Motor neuron (in vitro differentiated cells): ENCODE measurements around the gene SLC8A2. TPM values are rescaled to one million over a fixed set of nuclear protein-coding genes. Genes with fewer than 3 reads are reported as not detected.
"Not testable (repeated sequence)": the region's sequence is repeated elsewhere in the genome, so short reads cannot be mapped to it uniquely, and the experiment has no call there.

Source experiments
- ATAC-seq, 8 experiments: fragments of 200-7000 bp; cut with Tn5 transposase; replicated peaks in 6 of 8; 2 replicates each; pipeline ENCODE4 v1.8.0; 2021; ENCODE audit warnings: mild to moderate bottlenecking in 8 of 8, moderate library complexity in 8 of 8
- H3K27ac ChIP-seq, 2 donors: fragments of 250-450 bp; sonication (Bioruptor Pico); 2 replicates each; pipeline ENCODE4 v1.9.0; 2021; ENCODE audit warnings: antibody characterized with exemption in 2 of 2, mild to moderate bottlenecking in 2 of 2, moderate library complexity in 1 of 2
- H3K4me1 ChIP-seq, 2 donors: fragments of 250-450 bp; sonication (Bioruptor Pico); replicated peaks in 1 of 2; 2 replicates each; pipeline ENCODE4 v1.6.1; 2021; ENCODE audit warnings: antibody characterized with exemption in 2 of 2, mild to moderate bottlenecking in 2 of 2, moderate library complexity in 1 of 2
- H3K4me3 ChIP-seq, 5 donors: fragments of 250-450 bp; sonication (Bioruptor Pico); 2 replicates each; pipeline ENCODE4 v1.9.0; 2021; ENCODE audit warnings: antibody characterized with exemption in 5 of 5, mild to moderate bottlenecking in 5 of 5, moderate library complexity in 4 of 5
- WGBS, 10 experiments: fragments of 450-650 bp; shearing (Covaris generic); methylation state at CpG; one replicate each; pipeline ENCODE4 v1.0.0; 2022; 5-methylcytosine and 5-hydroxymethylcytosine counted together
- in situ Hi-C, 9 experiments: fragments of 400-800 bp; cut with MboI; loops; one replicate each; pipeline ENCODE4 v1.15.0; 2021; ENCODE audit warnings: low sequenced_read_pairs in 9 of 9, low pct_unique_long_range_greater_than_20kb in 2 of 9; ENCODE audit not compliant: unreplicated experiment in 9 of 9
- total RNA-seq, 8 experiments: library from RNA; unstranded; fragments of 300-600 nt; gene quantifications; 2 replicates each; pipeline versions ENCODE4 v1.2.3 to v1.2.4, GENCODE V29; 2022

The SLC8A2 gene
- total RNA-seq, 8 experiments from 2014 or later: 1.4 to 351 (median 9.7) TPM

- in situ Hi-C loops: loop anchor here in 3 of 9 experiments (10.0 to 25.0 kb wide), 2 partner anchors 112 to 120 kb away; no protein-coding TSS in a partner anchor
- Histone ChIP-seq H3K4me1 (peaks cover 5 to 13% of the 10 kb centered on the region in 2 donors), H3K4me3 (no peak overlapping the region), H3K27ac (no peak overlapping the region)
- ATAC-seq: peak in 7 of 8 experiments; percentile 28 to 80 (median 55)
- WGBS, 10 experiments: 62% methylated on average over 10 of the region's 47 CpGs; no CpG with 5 or more reads in 9 of the 10 experiments
Observed at GRCh38 chr19:47406711-47407416, 64.8 kb downstream of the SLC8A2 start.

- 80 to 100% (median 95%) methylated on average over 1 to 4 of the region's 5 CpGs; no CpG with 5 or more reads in 3 of the 10 experiments for WGBS, 10 experiments
- Histone ChIP-seq H3K27ac (no peak overlapping the region), H3K4me3 (no peak overlapping the region), H3K4me1 (peaks cover 2 to 10% of the 10 kb centered on the region in 2 donors)
- ATAC-seq: no peak
- in situ Hi-C loops: loop anchor here in 3 of 9 experiments (10.0 to 25.0 kb wide), 2 partner anchors 111 to 119 kb away; no protein-coding TSS in a partner anchor
Observed at GRCh38 chr19:47405854-47406417, 65.8 kb downstream of the SLC8A2 start.

GRCh38 chr19:47405197-47405550 lies 66.5 kb downstream of the SLC8A2 start:
- in situ Hi-C loops: loop anchor here in 3 of 9 experiments (10.0 to 25.0 kb wide), 2 partner anchors 110 to 118 kb away; no protein-coding TSS in a partner anchor
- H3K27ac ChIP-seq: no peak overlapping the region
- H3K4me3 ChIP-seq: no peak overlapping the region
- whole genome bisulfite sequencing, 10 experiments: 50 to 100% (median 92%) methylated on average over 1 to 3 of the region's 4 CpGs; no CpG with 5 or more reads in 2 of the 10 experiments
- H3K4me1 ChIP-seq: peaks cover 0 to 8% of the 10 kb centered on the region in 2 donors
- no peak for ATAC-seq

GRCh38 chr19:47404334-47405196 lies 67.1 kb downstream of the SLC8A2 start:
- ATAC-seq: no peak
- 80% methylated on average over 1 of the region's 9 CpGs; no CpG with 5 or more reads in 9 of the 10 experiments for WGBS, 10 experiments
- H3K4me3 ChIP-seq: no peak overlapping the region
- H3K4me1 ChIP-seq: peaks cover 0 to 8% of the 10 kb centered on the region in 2 donors
- no peak overlapping the region for H3K27ac ChIP-seq
- in situ Hi-C loops: loop anchor here in 3 of 9 experiments (10.0 to 25.0 kb wide), 2 partner anchors 110 to 117 kb away; no protein-coding TSS in a partner anchor

GRCh38 chr19:47402504-47402903 lies 69.2 kb downstream of the SLC8A2 start:
- H3K4me3 ChIP-seq: no peak overlapping the region
- in situ Hi-C loops: loop anchor here in 3 of 9 experiments (10.0 to 25.0 kb wide), 2 partner anchors 108 to 115 kb away; no protein-coding TSS in a partner anchor
- H3K27ac ChIP-seq: no peak overlapping the region
- 0 to 95% (median 73%) methylated on average over 1 to 10 of the region's 16 CpGs; no CpG with 5 or more reads in 2 of the 10 experiments for whole genome bisulfite sequencing, 10 experiments
- H3K4me1 ChIP-seq: peaks cover 2 to 8% of the 10 kb centered on the region in 2 donors
- ATAC-seq: no peak

- no peak overlapping the region for H3K27ac ChIP-seq
- 0 to 90% (median 72%) methylated on average over 1 to 19 of the region's 24 CpGs; no CpG with 5 or more reads in 5 of the 10 experiments for WGBS, 10 experiments
Observed at GRCh38 chr19:47398707-47399597, 72.7 kb downstream of the SLC8A2 start.

GRCh38 chr19:47391510-47392223 lies 80.0 kb downstream of the SLC8A2 start:
- in situ Hi-C loops: no loop called here
- Histone ChIP-seq H3K27ac (no peak overlapping the region), H3K4me3 (no peak overlapping the region), H3K4me1 (no peaks in the 10 kb centered on the region)
- WGBS, 10 experiments: 2 to 86% (median 33%) methylated on average over 2 to 7 of the region's 15 CpGs; no CpG with 5 or more reads in 3 of the 10 experiments
- peak; percentile 40 to 94 (median 59) for ATAC-seq

More at GRCh38 chr19:47398707-47399597, 72.7 kb downstream of the SLC8A2 start:
- in situ Hi-C loops: no loop called here
- peak in 1 of 8 experiments; percentile 17 for ATAC-seq
- Histone ChIP-seq H3K4me1 (peaks cover 2% of the 10 kb centered on the region in 2 donors), H3K4me3 (no peak overlapping the region)

GRCh38 chr19:47390533-47391488 lies 80.9 kb downstream of the SLC8A2 start:
- Histone ChIP-seq H3K27ac (no peak overlapping the region), H3K4me1 (no peaks in the 10 kb centered on the region), H3K4me3 (no peak overlapping the region)
- ATAC-seq: peak in 4 of 8 experiments; percentile 21 to 33 (median 28)
- in situ Hi-C loops: no loop called here
- WGBS, 10 experiments: 50 to 90% (median 60%) methylated on average over 1 to 12 of the region's 20 CpGs; no CpG with 5 or more reads in 1 of the 10 experiments

- in situ Hi-C loops: no loop called here
- no peaks in the 10 kb centered on the region for H3K4me1 ChIP-seq
- no peak overlapping the region for H3K27ac ChIP-seq
- H3K4me3 ChIP-seq: no peak overlapping the region
- 40 to 100% (median 76%) methylated on average over 1 to 9 of the region's 9 CpGs; no CpG with 5 or more reads in 2 of the 10 experiments for WGBS, 10 experiments
- ATAC-seq: peak in 1 of 8 experiments; percentile 34
Observed at GRCh38 chr19:47389150-47389556, 82.5 kb downstream of the SLC8A2 start.

GRCh38 chr19:47388721-47389120 lies 83.0 kb downstream of the SLC8A2 start:
- H3K4me3 ChIP-seq, in situ Hi-C loops, H3K4me1 ChIP-seq, H3K27ac ChIP-seq: not testable (repeated sequence)
- WGBS, 10 experiments: 0 to 92% (median 74%) methylated on average over 1 to 4 of the region's 5 CpGs; no CpG with 5 or more reads in 1 of the 10 experiments
- peak in 2 of 8 experiments; percentile 19 to 34 for ATAC-seq
